Measurements from ENCODE around the gene FADS6.

DNA sequence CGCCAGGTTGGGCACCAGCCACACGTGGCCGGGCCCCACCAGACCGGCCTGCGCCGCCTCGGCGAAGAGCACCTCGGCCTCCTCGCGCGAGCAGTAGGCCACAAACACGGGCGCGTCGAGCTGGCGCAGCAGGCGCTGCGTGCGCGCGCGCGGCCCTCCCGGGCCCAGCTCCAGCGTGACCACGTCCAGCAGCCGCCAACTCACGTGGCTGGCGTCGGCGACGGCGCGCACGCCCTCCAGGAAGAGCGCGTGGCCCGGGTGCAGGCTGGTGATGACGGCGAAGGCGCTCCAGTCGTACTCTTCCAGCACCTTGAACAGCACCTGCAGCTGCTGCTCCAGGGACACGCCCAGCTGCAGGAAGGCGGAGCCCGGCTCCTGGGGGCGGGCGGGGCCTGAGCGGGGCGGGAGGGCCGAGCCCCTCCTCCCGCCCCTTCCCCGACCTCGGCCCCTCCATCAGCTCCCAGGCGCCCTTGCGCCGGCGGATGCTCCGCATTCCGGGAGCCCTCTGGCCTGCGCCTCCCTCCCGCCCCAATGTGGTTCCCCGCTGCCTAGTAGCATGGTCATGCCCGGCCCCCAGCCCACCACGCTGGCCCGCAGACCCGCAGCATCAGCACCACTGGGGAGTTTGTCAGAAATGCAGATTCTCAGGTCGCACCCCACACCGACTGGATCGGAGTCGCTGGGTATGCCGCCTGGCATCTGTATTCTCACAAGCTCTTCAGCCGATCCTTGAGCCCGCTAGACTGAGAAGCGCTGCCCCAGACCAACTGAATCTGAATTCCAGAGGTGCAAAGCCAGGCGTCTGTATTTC, 41.0 kb downstream of the FADS6 start:
- TF ChIP-seq POLR2A (IDR thresholded peaks at IDR 0.05; ENCODE audit: insufficient read depth in 1 of 2, low read depth in 2 of 2, low read length in 2 of 2) (no peak), MXI1 (IDR thresholded peaks at IDR 0.05; ENCODE audit: borderline replicate concordance, low read depth, low read length) (no peak), SMAD3 (CRISPR knock-in tag; IDR thresholded peaks at IDR 0.05) (no peak), ZNF143 (CRISPR knock-in tag; IDR thresholded peaks at IDR 0.05) (peak; percentile 79)
- TF ChIP-seq, protein P1, sequence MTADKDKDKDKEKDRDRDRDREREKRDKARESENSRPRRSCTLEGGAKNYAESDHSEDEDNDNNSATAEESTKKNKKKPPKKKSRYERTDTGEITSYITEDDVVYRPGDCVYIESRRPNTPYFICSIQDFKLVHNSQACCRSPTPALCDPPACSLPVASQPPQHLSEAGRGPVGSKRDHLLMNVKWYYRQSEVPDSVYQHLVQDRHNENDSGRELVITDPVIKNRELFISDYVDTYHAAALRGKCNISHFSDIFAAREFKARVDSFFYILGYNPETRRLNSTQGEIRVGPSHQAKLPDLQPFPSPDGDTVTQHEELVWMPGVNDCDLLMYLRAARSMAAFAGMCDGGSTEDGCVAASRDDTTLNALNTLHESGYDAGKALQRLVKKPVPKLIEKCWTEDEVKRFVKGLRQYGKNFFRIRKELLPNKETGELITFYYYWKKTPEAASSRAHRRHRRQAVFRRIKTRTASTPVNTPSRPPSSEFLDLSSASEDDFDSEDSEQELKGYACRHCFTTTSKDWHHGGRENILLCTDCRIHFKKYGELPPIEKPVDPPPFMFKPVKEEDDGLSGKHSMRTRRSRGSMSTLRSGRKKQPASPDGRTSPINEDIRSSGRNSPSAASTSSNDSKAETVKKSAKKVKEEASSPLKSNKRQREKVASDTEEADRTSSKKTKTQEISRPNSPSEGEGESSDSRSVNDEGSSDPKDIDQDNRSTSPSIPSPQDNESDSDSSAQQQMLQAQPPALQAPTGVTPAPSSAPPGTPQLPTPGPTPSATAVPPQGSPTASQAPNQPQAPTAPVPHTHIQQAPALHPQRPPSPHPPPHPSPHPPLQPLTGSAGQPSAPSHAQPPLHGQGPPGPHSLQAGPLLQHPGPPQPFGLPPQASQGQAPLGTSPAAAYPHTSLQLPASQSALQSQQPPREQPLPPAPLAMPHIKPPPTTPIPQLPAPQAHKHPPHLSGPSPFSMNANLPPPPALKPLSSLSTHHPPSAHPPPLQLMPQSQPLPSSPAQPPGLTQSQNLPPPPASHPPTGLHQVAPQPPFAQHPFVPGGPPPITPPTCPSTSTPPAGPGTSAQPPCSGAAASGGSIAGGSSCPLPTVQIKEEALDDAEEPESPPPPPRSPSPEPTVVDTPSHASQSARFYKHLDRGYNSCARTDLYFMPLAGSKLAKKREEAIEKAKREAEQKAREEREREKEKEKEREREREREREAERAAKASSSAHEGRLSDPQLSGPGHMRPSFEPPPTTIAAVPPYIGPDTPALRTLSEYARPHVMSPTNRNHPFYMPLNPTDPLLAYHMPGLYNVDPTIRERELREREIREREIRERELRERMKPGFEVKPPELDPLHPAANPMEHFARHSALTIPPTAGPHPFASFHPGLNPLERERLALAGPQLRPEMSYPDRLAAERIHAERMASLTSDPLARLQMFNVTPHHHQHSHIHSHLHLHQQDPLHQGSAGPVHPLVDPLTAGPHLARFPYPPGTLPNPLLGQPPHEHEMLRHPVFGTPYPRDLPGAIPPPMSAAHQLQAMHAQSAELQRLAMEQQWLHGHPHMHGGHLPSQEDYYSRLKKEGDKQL (CRISPR knock-in tag; IDR thresholded peaks at IDR 0.05; ENCODE audit: low read depth), result no peak
- TF ChIP-seq, protein P2, sequence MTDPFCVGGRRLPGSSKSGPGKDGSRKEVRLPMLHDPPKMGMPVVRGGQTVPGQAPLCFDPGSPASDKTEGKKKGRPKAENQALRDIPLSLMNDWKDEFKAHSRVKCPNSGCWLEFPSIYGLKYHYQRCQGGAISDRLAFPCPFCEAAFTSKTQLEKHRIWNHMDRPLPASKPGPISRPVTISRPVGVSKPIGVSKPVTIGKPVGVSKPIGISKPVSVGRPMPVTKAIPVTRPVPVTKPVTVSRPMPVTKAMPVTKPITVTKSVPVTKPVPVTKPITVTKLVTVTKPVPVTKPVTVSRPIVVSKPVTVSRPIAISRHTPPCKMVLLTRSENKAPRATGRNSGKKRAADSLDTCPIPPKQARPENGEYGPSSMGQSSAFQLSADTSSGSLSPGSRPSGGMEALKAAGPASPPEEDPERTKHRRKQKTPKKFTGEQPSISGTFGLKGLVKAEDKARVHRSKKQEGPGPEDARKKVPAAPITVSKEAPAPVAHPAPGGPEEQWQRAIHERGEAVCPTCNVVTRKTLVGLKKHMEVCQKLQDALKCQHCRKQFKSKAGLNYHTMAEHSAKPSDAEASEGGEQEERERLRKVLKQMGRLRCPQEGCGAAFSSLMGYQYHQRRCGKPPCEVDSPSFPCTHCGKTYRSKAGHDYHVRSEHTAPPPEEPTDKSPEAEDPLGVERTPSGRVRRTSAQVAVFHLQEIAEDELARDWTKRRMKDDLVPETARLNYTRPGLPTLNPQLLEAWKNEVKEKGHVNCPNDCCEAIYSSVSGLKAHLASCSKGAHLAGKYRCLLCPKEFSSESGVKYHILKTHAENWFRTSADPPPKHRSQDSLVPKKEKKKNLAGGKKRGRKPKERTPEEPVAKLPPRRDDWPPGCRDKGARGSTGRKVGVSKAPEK (CRISPR knock-in tag; IDR thresholded peaks at IDR 0.05; ENCODE audit: borderline replicate concordance), result no peak
